Sigmoid colon (tissue), 7 donors: ENCODE data around the gene DAAM2. TPM values are rescaled to one million over a fixed set of nuclear protein-coding genes. Genes with fewer than 3 reads are reported as not detected.

ENCODE experiments used
- DNase-seq: peaks from one replicate; pipeline ENCODE4 v3.0.0-alpha.2; 2019
- H3K27ac ChIP-seq, 4 donors: fragments of 200-600 bp; sonication (generic); one replicate each; pipeline ENCODE4 v1.5.1; 2016 to 2019; ENCODE audit warnings: mild to moderate bottlenecking in 1 of 4
- H3K27me3 ChIP-seq, 3 donors: fragments of 200-600 bp; sonication (generic); one replicate each; pipeline ENCODE4 v1.5.1; 2019; ENCODE audit warnings: mild to moderate bottlenecking in 1 of 3
- H3K36me3 ChIP-seq, 4 donors: fragments of 200-600 bp; sonication (generic); one replicate each; pipeline ENCODE4 v1.5.1; 2016 to 2019
- H3K4me1 ChIP-seq, 4 donors: fragments of 200-600 bp; sonication (generic); one replicate each; pipeline ENCODE4 v1.5.1; 2017 to 2019
- H3K4me3 ChIP-seq, 4 donors: fragments of 200-600 bp; sonication (generic); one replicate each; pipeline ENCODE4 v1.5.1; 2017 to 2019; ENCODE audit warnings: mild to moderate bottlenecking in 2 of 4, moderate library complexity in 1 of 4
- H3K9me3 ChIP-seq, 4 donors: fragments of 200-600 bp in 3 of 4; sonication (generic) in 3 of 4; one replicate each; pipeline versions ENCODE4 v1.5.1 to v1.6.1; 2013 to 2019
- CTCF ChIP-seq, 4 experiments: fragments of 450-650 bp in 3 of 4; fragments of 200-600 bp in 1 of 4; IDR thresholded peaks; one replicate each; pipeline ENCODE4 v1.5.1; 2016 to 2019; ENCODE audit warnings: antibody characterized with exemption in 4 of 4, mild to moderate bottlenecking in 3 of 4, moderate library complexity in 2 of 4
- EP300 ChIP-seq, 4 donors: sonication (generic); formaldehyde crosslinking; IDR thresholded peaks; one replicate each; pipeline ENCODE4 v1.6.1; 2017; ENCODE audit warnings: antibody characterized with exemption in 4 of 4
- POLR2A ChIP-seq, 2 donors: fragments of 450-650 bp; IDR thresholded peaks; one replicate each; pipeline ENCODE4 v1.6.1; 2016; ENCODE audit warnings: antibody characterized with exemption in 2 of 2, mild to moderate bottlenecking in 2 of 2, moderate library complexity in 2 of 2
- POLR2AphosphoS5 ChIP-seq, 4 donors: sonication (generic); formaldehyde crosslinking; IDR thresholded peaks; one replicate each; pipeline ENCODE4 v1.6.1; 2017; ENCODE audit warnings: antibody characterized with exemption in 4 of 4
- WGBS, 2 donors: extraction: QIAGEN DNeasy Blood & Tissue Kit; methylation state at CpG; one replicate each; pipeline ENCODE4 v1.1.7; 2013; 5-methylcytosine and 5-hydroxymethylcytosine counted together
- intact Hi-C: fragments of 100-400 bp; cut with DNase I; formaldehyde crosslinking; loops from one replicate; pipeline ENCODE4 v1.15.1; 2023
- polyA plus RNA-seq, 3 donors: library from polyadenylated mRNA; stranded (reverse); fragments of 200-250 nt; gene quantifications; one replicate each; pipeline ENCODE4 v1.2.3, GENCODE V29; 2013
- total RNA-seq, 4 donors: library from RNA; depleted of rRNA; stranded (reverse); fragments of >200 nt; gene quantifications; one replicate each; pipeline ENCODE4 v1.1.0, GENCODE V29; 2016
- donor health status: healthy with polysubstance abuse.
- donor health status: Bipolar disorder and iron deficiency.
- donor health status: healthy.

DAAM2 gene
- total and polyA plus RNA-seq, 7 donors, result 4.2 to 53.2 (median 23.2) TPM

- peaks cover 0 to 12% (median 7%) of the 10 kb centered on the region in 4 donors for H3K4me1 ChIP-seq
- 16 to 69% methylated on average over 1 of the region's 1 CpG for WGBS, 2 donors
- H3K9me3 ChIP-seq, result no peaks in the 10 kb centered on the region
- no peak for TF ChIP-seq CTCF (IDR thresholded peaks at IDR 0.05)
- no peak for TF ChIP-seq POLR2A (IDR thresholded peaks at IDR 0.05)
- TF ChIP-seq EP300 (IDR thresholded peaks at IDR 0.05), result no peak
- TF ChIP-seq POLR2AphosphoS5 (IDR thresholded peaks at IDR 0.05), result no peak
- DNase-seq, result no peak
- no peak overlapping the region for H3K27ac ChIP-seq
- no peaks in the 10 kb centered on the region for H3K36me3 ChIP-seq
- no peak overlapping the region for H3K4me3 ChIP-seq
- intact Hi-C loops, result no loop called here
- H3K27me3 ChIP-seq, result no peaks in the 10 kb centered on the region
Measured at GRCh38 chr6:39755231-39755630, 36.9 kb upstream of the DAAM2 start.

- no peak for DNase-seq
- 94 to 98% methylated on average over 2 of the region's 2 CpGs for WGBS, 2 donors
- no peaks in the 10 kb centered on the region for H3K36me3 ChIP-seq
- no peak overlapping the region for H3K27ac ChIP-seq
- no peaks in the 10 kb centered on the region for H3K27me3 ChIP-seq
- peaks cover 0 to 20% (median 15%) of the 10 kb centered on the region in 4 donors for H3K4me1 ChIP-seq
- H3K4me3 ChIP-seq, result no peak overlapping the region
- no peak for TF ChIP-seq EP300 (IDR thresholded peaks at IDR 0.05)
- no peak for TF ChIP-seq POLR2A (IDR thresholded peaks at IDR 0.05)
- no peak for TF ChIP-seq POLR2AphosphoS5 (IDR thresholded peaks at IDR 0.05)
- no peak for TF ChIP-seq CTCF (IDR thresholded peaks at IDR 0.05)
- H3K9me3 ChIP-seq, result no peaks in the 10 kb centered on the region
- intact Hi-C loops, result no loop called here
Measured at GRCh38 chr6:39756582-39756981, 35.6 kb upstream of the DAAM2 start.

- Histone ChIP-seq H3K36me3 (no peaks in the 10 kb centered on the region), H3K4me3 (no peak overlapping the region), H3K9me3 (no peaks in the 10 kb centered on the region), H3K4me1 (peaks cover 0 to 20% (median 13%) of the 10 kb centered on the region in 4 donors), H3K27ac (no peak overlapping the region), H3K27me3 (no peaks in the 10 kb centered on the region)
- TF ChIP-seq POLR2A (IDR thresholded peaks at IDR 0.05) (no peak), CTCF (IDR thresholded peaks at IDR 0.05) (no peak), POLR2AphosphoS5 (IDR thresholded peaks at IDR 0.05) (no peak), EP300 (IDR thresholded peaks at IDR 0.05) (no peak)
- no peak for DNase-seq
- intact Hi-C loops, result no loop called here
- 84 to 88% methylated on average over 2 of the region's 2 CpGs for WGBS, 2 donors
Measured at GRCh38 chr6:39758905-39759605, 33.1 kb upstream of the DAAM2 start.

GRCh38 chr6:39760226-39760952 is 31.8 kb upstream of the DAAM2 start:
- H3K4me1 ChIP-seq, result peaks cover 0 to 14% (median 9%) of the 10 kb centered on the region in 4 donors
- no peaks in the 10 kb centered on the region for H3K27me3 ChIP-seq
- no peak overlapping the region for H3K27ac ChIP-seq
- TF ChIP-seq CTCF (IDR thresholded peaks at IDR 0.05) (no peak), POLR2A (IDR thresholded peaks at IDR 0.05) (no peak), EP300 (IDR thresholded peaks at IDR 0.05) (no peak), POLR2AphosphoS5 (IDR thresholded peaks at IDR 0.05) (no peak)
- H3K36me3 ChIP-seq, result no peaks in the 10 kb centered on the region
- DNase-seq, result no peak
- 74 to 80% methylated on average over 3 of the region's 3 CpGs for WGBS, 2 donors
- no peaks in the 10 kb centered on the region for H3K9me3 ChIP-seq
- intact Hi-C loops, result no loop called here
- H3K4me3 ChIP-seq, result no peak overlapping the region
